KMS-11 (cell line): Measurements from ENCODE around the gene NINJ1.
A peak's percentile ranks its signal among the peaks of the same experiment; 100 is the strongest.

Source experiments
- H2AFZ ChIP-seq: fragments of 200-600 bp; sonication (generic); 2 replicates; pipeline ENCODE4 v1.6.1; 2016; ENCODE audit warnings: antibody characterized with exemption, mixed run types, low read depth
- H3K27ac ChIP-seq: fragments of 200-600 bp; sonication (generic); 2 replicates; pipeline ENCODE4 v1.6.1; 2016; ENCODE audit warnings: mild to moderate bottlenecking, mixed run types
- H3K27me3 ChIP-seq: fragments of 200-600 bp; sonication (generic); 2 replicates; pipeline ENCODE4 v1.6.1; 2017; ENCODE audit warnings: mild to moderate bottlenecking, low read depth, mixed run types, moderate library complexity; ENCODE audit not compliant: insufficient read depth
- H3K36me3 ChIP-seq: fragments of 200-600 bp; sonication (generic); 2 replicates; pipeline ENCODE4 v1.6.1; 2017; ENCODE audit warnings: mild to moderate bottlenecking, mixed run types; ENCODE audit not compliant: insufficient read depth
- H3K4me1 ChIP-seq: fragments of 200-600 bp; sonication (generic); 2 replicates; pipeline ENCODE4 v1.6.1; 2016; ENCODE audit warnings: mild to moderate bottlenecking, low read depth, mixed run types; ENCODE audit not compliant: poor library complexity, severe bottlenecking
- H3K4me2 ChIP-seq: fragments of 200-600 bp; sonication (generic); 2 replicates; pipeline ENCODE4 v1.7.0; 2016; ENCODE audit warnings: mild to moderate bottlenecking, mixed run types
- H3K4me3 ChIP-seq: fragments of 200-600 bp; sonication (generic); IDR thresholded peaks from 2 replicates; pipeline ENCODE4 v1.6.1; 2017; ENCODE audit warnings: low read depth, low read length, mixed read lengths; ENCODE audit not compliant: insufficient read depth
- H3K79me2 ChIP-seq: fragments of 200-600 bp; sonication (generic); 2 replicates; pipeline ENCODE4 v1.6.1; 2016; ENCODE audit warnings: low read depth, mixed run types; ENCODE audit not compliant: insufficient read depth
- H3K9ac ChIP-seq: fragments of 200-600 bp; sonication (generic); 2 replicates; pipeline ENCODE4 v1.6.1; 2016; ENCODE audit warnings: mild to moderate bottlenecking, mixed run types
- H4K20me1 ChIP-seq: fragments of 200-600 bp; sonication (generic); 2 replicates; pipeline ENCODE4 v1.6.1; 2016; ENCODE audit warnings: mild to moderate bottlenecking, mixed run types; ENCODE audit not compliant: insufficient read depth
- TF ChIP-seq, protein P1 (sequence below): fragments of 200-600 bp; sonication (generic); conservative IDR thresholded peaks from 2 replicates; pipeline ENCODE4 v1.6.1; 2017; ENCODE audit warnings: low read depth, mild to moderate bottlenecking, antibody characterized with exemption, low read length, moderate library complexity, mixed read lengths

NINJ1 gene

DNA sequence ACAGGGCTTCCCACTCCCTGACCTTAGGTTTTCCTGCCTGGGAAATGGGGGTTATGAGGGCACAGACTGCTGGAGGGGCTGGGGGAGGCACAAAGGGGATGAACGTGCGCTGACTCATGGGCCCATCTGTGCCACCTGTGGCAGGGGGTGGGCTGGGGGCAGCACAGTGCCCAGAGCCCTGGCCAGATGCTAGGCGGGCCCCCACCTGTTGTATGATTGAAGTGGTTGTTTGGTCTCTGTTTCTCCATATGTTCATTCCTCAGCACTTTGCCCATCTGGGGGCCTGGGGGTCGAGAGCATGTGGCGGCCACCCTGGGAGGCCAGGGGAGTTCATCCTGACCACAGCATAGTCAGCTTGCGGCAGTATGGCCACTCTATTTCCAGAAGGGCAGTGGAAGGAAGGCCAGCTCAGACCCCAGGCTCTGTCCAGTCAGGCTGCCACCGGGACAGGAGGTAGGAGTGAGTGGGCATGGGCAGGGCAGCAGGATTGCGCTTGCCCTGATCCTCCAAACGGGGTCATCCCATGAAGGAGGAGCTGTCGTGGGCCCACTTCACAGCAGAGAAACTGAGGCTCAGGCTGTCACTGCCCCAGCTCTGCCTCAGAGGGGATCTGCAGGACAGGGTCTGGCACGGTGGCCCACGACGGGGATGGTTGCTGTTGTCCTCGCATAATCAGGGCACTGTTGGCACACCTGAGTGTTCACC is 841 bp upstream of the NINJ1 start:
- Histone ChIP-seq H3K9ac (peak overlapping the region; percentile 89), H3K27me3 (no peaks in the 10 kb centered on the region), H3K4me1 (peaks cover 22% of the 10 kb centered on the region), H3K36me3 (no peaks in the 10 kb centered on the region), H3K79me2 (peaks cover 13% of the 10 kb centered on the region), H2AFZ (peak overlapping the region; percentile 89), H4K20me1 (no peaks in the 10 kb centered on the region), H3K27ac (peak overlapping the region; percentile 72), H3K4me3 (no peak overlapping the region), H3K4me2 (peak overlapping the region; percentile 94)
- TF ChIP-seq, protein P1, sequence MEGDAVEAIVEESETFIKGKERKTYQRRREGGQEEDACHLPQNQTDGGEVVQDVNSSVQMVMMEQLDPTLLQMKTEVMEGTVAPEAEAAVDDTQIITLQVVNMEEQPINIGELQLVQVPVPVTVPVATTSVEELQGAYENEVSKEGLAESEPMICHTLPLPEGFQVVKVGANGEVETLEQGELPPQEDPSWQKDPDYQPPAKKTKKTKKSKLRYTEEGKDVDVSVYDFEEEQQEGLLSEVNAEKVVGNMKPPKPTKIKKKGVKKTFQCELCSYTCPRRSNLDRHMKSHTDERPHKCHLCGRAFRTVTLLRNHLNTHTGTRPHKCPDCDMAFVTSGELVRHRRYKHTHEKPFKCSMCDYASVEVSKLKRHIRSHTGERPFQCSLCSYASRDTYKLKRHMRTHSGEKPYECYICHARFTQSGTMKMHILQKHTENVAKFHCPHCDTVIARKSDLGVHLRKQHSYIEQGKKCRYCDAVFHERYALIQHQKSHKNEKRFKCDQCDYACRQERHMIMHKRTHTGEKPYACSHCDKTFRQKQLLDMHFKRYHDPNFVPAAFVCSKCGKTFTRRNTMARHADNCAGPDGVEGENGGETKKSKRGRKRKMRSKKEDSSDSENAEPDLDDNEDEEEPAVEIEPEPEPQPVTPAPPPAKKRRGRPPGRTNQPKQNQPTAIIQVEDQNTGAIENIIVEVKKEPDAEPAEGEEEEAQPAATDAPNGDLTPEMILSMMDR = no peak

GRCh38 chr9:93133681-93134014 is 403 bp downstream of the NINJ1 start:
- H3K4me2 ChIP-seq = peak overlapping the region; percentile 70
- peak overlapping the region; percentile 89 for H3K9ac ChIP-seq
- H3K4me1 ChIP-seq = peaks cover 22% of the 10 kb centered on the region
- no peaks in the 10 kb centered on the region for H3K27me3 ChIP-seq
- no peaks in the 10 kb centered on the region for H4K20me1 ChIP-seq
- H3K4me3 ChIP-seq = no peak overlapping the region
- TF ChIP-seq, protein P1 = no peak
- no peaks in the 10 kb centered on the region for H3K36me3 ChIP-seq
- H3K27ac ChIP-seq = peak overlapping the region; percentile 72
- peaks cover 13% of the 10 kb centered on the region for H3K79me2 ChIP-seq
- peak overlapping the region; percentile 89 for H2AFZ ChIP-seq

GRCh38 chr9:93132946-93133680 is 938 bp downstream of the NINJ1 start:
- Histone ChIP-seq H3K79me2 (peaks cover 13% of the 10 kb centered on the region), H3K27me3 (no peaks in the 10 kb centered on the region), H4K20me1 (no peaks in the 10 kb centered on the region), H3K36me3 (no peaks in the 10 kb centered on the region), H3K4me3 (no peak overlapping the region), H3K27ac (peak overlapping the region; percentile 72), H3K4me1 (peaks cover 22% of the 10 kb centered on the region), H2AFZ (peak overlapping the region; percentile 89), H3K9ac (peak overlapping the region; percentile 89), H3K4me2 (peak overlapping the region; percentile 70)
- TF ChIP-seq, protein P1 = no peak

DNA sequence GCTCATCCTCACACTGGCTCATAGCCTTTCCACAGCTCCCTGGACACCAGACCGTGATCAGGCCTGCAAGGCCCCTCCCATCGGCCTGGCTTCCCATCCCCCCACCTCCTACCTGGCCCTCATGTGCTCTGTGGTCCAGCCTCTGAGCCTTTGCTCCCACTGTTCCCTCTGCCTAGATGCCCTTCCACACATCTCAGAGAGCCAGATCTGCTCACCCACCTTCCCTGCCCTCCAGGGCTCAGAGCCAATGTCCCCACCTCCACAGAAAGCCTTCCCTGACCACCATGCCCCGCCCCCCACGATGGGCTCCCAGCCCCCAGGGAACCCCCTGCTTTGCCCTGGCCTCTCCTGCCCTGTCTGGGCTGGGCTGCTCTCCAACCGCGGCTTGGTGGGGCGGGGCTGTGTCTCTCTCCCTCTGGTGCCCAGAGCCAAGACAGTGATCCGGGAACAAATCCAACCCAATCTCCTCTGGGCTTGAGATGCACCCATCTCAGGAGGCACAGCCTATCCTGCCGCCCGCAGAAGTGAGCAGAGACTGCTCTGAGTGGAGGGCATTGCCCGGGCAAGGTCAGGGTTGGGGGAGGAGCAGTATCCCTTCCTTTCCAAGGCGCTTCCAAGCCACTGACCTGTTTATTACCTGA is 1.6 kb downstream of the NINJ1 start:
- H3K9ac ChIP-seq = peak overlapping the region; percentile 89; the same call in 1 of the 2 replicates
- H3K4me1 ChIP-seq = peaks cover 22% of the 10 kb centered on the region
- no peak overlapping the region for H3K27ac ChIP-seq
- no peak overlapping the region for H3K4me3 ChIP-seq
- peak overlapping the region; percentile 70 for H3K4me2 ChIP-seq
- no peaks in the 10 kb centered on the region for H3K27me3 ChIP-seq
- H3K79me2 ChIP-seq = peaks cover 13% of the 10 kb centered on the region
- no peak overlapping the region for H2AFZ ChIP-seq
- no peaks in the 10 kb centered on the region for H4K20me1 ChIP-seq
- TF ChIP-seq, protein P1 = no peak
- no peaks in the 10 kb centered on the region for H3K36me3 ChIP-seq
